ENCODE data around the gene COL4A3. TPM values are rescaled to one million over a fixed set of nuclear protein-coding genes. Genes with fewer than 3 reads are reported as not detected.

The COL4A3 gene
- polyA plus RNA-seq, 2 of the 4 experiments (the other 2 are of a cell fraction): 1.8 to 6.8 TPM

DNA sequence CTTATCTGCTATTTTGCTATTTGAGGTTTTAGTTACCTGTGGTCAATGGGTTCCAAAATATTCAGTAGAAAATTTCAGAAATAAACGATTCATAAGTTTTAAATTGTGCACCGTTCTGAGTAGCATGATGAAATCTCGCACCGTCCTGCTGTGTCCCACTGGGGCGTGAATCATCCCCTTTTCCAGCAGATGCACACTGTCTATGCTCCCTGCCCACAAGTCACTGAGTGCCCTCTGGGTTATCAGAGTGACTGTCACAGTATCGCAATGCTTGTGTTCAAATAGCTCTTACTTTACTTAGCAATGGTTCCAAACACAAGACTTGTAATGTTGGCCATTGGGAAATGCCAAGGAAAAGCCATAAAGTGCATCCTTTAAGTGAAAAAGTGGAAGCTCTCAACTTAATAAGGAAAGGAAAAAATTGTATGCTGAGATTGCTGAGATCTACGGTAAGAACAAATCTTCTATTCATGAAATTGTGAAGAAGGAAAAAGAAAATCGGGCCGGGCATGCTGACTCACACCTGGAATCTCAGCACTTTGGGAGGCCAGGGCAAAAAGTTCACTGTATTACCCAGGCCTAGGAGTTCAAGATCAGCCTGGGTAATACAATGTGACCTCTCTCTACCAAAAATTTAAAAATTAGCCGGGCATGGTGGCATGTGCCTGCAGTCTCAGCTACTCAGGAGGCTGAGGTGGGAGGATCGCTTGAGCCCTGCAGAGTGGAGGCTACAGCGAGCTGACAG lies 13.3 kb downstream of the COL4A3 start:
- Histone ChIP-seq H3K4me1 (peaks cover 27% of the 10 kb centered on the region), H3K4me2 (no peak overlapping the region), H3K27ac (no peak overlapping the region), H3K4me3 (no peak overlapping the region), H3K9me3 (no peaks in the 10 kb centered on the region)
- ATAC-seq (no peak), FAIRE-seq (no peak), DNase-seq (ENCODE audit: low read depth in 1 of 2, low spot score in 1 of 2) (no peak)
- TF ChIP-seq FOSB (CRISPR knock-in tag; IDR thresholded peaks at IDR 0.05) (no peak), POLR2AphosphoS2 (conservative IDR thresholded peaks at IDR 0.05; ENCODE audit: low read length) (no peak), NPAS2 (CRISPR knock-in tag; IDR thresholded peaks at IDR 0.05; ENCODE audit: borderline replicate concordance) (no peak), PHF8 (IDR thresholded peaks at IDR 0.05; ENCODE audit: borderline replicate concordance, low read depth) (no peak), KDM5A (IDR thresholded peaks at IDR 0.05) (no peak), EHMT2 (IDR thresholded peaks at IDR 0.05; ENCODE audit: low read depth) (no peak), RNF2 (IDR thresholded peaks at IDR 0.05; ENCODE audit: borderline replicate concordance, low read depth) (no peak), BHLHE40 (IDR thresholded peaks at IDR 0.05; ENCODE audit: low read depth, low read length) (no peak), FOXS1 (CRISPR knock-in tag; IDR thresholded peaks at IDR 0.05) (no peak), RCOR1 (IDR thresholded peaks at IDR 0.05; ENCODE audit: low read depth, low read length) (no peak), POLR2A (IDR thresholded peaks at IDR 0.05; ENCODE audit: low read length) (no peak), ESRRA (IDR thresholded peaks at IDR 0.05; ENCODE audit: borderline replicate concordance, low read length) (no peak), CEBPB (IDR thresholded peaks at IDR 0.05) (no peak), HEYL (CRISPR knock-in tag; IDR thresholded peaks at IDR 0.05) (no peak)
- TF ChIP-seq, protein P1, sequence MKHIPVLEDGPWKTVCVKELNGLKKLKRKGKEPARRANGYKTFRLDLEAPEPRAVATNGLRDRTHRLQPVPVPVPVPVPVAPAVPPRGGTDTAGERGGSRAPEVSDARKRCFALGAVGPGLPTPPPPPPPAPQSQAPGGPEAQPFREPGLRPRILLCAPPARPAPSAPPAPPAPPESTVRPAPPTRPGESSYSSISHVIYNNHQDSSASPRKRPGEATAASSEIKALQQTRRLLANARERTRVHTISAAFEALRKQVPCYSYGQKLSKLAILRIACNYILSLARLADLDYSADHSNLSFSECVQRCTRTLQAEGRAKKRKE (CRISPR knock-in tag; IDR thresholded peaks at IDR 0.05; ENCODE audit: low read depth): no peak
- TF ChIP-seq, protein P2, sequence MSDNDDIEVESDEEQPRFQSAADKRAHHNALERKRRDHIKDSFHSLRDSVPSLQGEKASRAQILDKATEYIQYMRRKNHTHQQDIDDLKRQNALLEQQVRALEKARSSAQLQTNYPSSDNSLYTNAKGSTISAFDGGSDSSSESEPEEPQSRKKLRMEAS (IDR thresholded peaks at IDR 0.05): no peak
- TF ChIP-seq, protein P3, sequence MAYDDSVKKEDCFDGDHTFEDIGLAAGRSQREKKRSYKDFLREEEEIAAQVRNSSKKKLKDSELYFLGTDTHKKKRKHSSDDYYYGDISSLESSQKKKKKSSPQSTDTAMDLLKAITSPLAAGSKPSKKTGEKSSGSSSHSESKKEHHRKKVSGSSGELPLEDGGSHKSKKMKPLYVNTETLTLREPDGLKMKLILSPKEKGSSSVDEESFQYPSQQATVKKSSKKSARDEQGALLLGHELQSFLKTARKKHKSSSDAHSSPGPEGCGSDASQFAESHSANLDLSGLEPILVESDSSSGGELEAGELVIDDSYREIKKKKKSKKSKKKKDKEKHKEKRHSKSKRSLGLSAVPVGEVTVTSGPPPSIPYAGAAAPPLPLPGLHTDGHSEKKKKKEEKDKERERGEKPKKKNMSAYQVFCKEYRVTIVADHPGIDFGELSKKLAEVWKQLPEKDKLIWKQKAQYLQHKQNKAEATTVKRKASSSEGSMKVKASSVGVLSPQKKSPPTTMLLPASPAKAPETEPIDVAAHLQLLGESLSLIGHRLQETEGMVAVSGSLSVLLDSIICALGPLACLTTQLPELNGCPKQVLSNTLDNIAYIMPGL (CRISPR knock-in tag; IDR thresholded peaks at IDR 0.05; ENCODE audit: borderline replicate concordance): no peak
- TF ChIP-seq, protein P4, sequence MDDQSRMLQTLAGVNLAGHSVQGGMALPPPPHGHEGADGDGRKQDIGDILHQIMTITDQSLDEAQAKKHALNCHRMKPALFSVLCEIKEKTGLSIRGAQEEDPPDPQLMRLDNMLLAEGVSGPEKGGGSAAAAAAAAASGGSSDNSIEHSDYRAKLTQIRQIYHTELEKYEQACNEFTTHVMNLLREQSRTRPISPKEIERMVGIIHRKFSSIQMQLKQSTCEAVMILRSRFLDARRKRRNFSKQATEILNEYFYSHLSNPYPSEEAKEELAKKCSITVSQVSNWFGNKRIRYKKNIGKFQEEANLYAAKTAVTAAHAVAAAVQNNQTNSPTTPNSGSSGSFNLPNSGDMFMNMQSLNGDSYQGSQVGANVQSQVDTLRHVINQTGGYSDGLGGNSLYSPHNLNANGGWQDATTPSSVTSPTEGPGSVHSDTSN (IDR thresholded peaks at IDR 0.05): no peak
- POLR2A ChIA-PET: no interaction called here
- CTCF ChIA-PET: interaction anchor here (0.6 to 2.2 kb wide), 5 partner anchors 9 to 71 kb away, joined by 3 to 8 read pairs (median 3); no protein-coding TSS in a partner anchor
- WGBS (ENCODE audit: missing lambda C conversion rate): 86% methylated on average over 12 of the region's 12 CpGs

DNA sequence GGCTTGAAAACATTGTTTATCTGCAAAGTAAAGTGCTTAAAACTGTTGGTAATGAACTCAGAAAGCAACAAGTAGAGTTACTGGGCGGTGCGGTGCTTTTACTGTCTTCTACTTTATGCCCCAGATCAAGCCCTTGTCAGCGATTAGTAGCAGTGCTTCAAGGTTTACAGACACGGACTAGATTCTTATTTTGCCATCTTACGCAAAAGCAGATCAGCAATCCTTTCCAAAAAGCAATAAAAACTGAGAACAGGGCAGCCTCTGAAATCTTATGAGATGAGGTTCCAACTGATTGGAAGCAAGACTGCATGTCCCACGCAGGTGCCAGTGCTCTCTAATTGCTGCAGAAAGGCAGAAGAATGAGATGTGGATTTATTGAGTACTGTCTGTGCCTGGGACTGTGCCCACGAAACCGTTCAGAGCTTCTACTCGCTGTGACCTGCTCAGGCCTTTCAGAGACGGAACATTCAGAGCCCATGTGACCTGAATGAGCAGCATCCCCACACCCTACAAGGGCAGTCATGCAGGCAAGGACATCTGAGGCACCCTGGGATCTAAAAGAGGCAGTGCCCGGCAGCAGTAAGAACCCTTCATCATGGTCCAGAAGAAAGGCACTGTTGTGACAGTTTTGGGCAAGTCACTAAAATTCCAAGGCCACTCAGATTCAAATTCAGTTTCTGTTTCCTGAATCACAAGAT lies 15.7 kb downstream of the COL4A3 start:
- peak overlapping the region; percentile 8 to 68; a peak in 5 of 6 replicates for H3K27ac ChIP-seq
- peak overlapping the region; percentile 44 for H3K4me2 ChIP-seq
- peaks cover 4% of the 10 kb centered on the region; the same call in 1 of the 3 replicates for H3K9me3 ChIP-seq
- CTCF ChIA-PET: interaction anchor here (2.2 kb wide), 1 partner anchor 59 kb away, joined by 8 read pairs; no protein-coding TSS in a partner anchor
- peak in 1 of 2 experiments; percentile 15 for DNase-seq (ENCODE audit: low read depth in 1 of 2, low spot score in 1 of 2)
- peaks cover 41% of the 10 kb centered on the region for H3K4me1 ChIP-seq
- peak; percentile 73 to 75 for ATAC-seq
- WGBS (ENCODE audit: missing lambda C conversion rate): 74% methylated on average over 11 of the region's 11 CpGs
- no peak overlapping the region for H3K4me3 ChIP-seq
- FAIRE-seq: no peak
- POLR2A ChIA-PET: no interaction called here
- TF ChIP-seq EHMT2 (IDR thresholded peaks at IDR 0.05; ENCODE audit: low read depth): no peak
- TF ChIP-seq, protein P5, sequence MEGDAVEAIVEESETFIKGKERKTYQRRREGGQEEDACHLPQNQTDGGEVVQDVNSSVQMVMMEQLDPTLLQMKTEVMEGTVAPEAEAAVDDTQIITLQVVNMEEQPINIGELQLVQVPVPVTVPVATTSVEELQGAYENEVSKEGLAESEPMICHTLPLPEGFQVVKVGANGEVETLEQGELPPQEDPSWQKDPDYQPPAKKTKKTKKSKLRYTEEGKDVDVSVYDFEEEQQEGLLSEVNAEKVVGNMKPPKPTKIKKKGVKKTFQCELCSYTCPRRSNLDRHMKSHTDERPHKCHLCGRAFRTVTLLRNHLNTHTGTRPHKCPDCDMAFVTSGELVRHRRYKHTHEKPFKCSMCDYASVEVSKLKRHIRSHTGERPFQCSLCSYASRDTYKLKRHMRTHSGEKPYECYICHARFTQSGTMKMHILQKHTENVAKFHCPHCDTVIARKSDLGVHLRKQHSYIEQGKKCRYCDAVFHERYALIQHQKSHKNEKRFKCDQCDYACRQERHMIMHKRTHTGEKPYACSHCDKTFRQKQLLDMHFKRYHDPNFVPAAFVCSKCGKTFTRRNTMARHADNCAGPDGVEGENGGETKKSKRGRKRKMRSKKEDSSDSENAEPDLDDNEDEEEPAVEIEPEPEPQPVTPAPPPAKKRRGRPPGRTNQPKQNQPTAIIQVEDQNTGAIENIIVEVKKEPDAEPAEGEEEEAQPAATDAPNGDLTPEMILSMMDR (IDR thresholded peaks at IDR 0.05): no peak
- TF ChIP-seq HOXB5 (CRISPR knock-in tag; IDR thresholded peaks at IDR 0.05): no peak
- TF ChIP-seq CHD2 (IDR thresholded peaks at IDR 0.05; ENCODE audit: low read length, partially characterized antibody): no peak
- no peak for TF ChIP-seq RNF2 (IDR thresholded peaks at IDR 0.05; ENCODE audit: borderline replicate concordance, low read depth)
- no peak for TF ChIP-seq HOXB13 (CRISPR knock-in tag; IDR thresholded peaks at IDR 0.05; ENCODE audit: low read depth)
- TF ChIP-seq EHF (CRISPR knock-in tag; IDR thresholded peaks at IDR 0.05): no peak
- TF ChIP-seq, protein P6, sequence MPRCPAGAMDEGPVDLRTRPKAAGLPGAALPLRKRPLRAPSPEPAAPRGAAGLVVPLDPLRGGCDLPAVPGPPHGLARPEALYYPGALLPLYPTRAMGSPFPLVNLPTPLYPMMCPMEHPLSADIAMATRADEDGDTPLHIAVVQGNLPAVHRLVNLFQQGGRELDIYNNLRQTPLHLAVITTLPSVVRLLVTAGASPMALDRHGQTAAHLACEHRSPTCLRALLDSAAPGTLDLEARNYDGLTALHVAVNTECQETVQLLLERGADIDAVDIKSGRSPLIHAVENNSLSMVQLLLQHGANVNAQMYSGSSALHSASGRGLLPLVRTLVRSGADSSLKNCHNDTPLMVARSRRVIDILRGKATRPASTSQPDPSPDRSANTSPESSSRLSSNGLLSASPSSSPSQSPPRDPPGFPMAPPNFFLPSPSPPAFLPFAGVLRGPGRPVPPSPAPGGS (IDR thresholded peaks at IDR 0.05): no peak
- TF ChIP-seq PHF8 (IDR thresholded peaks at IDR 0.05; ENCODE audit: borderline replicate concordance, low read depth): no peak
- no peak for TF ChIP-seq NFE2L2 (conservative IDR thresholded peaks at IDR 0.05; ENCODE audit: low read length)
- TF ChIP-seq KDM1A (IDR thresholded peaks at IDR 0.05; ENCODE audit: low read depth): no peak
- no peak for TF ChIP-seq RAD21 (conservative IDR thresholded peaks at IDR 0.05 in 1 of 2, IDR thresholded peaks at IDR 0.05 in 1 of 2)
- TF ChIP-seq HOXA7 (CRISPR knock-in tag; IDR thresholded peaks at IDR 0.05): no peak
- TF ChIP-seq TFCP2L1 (CRISPR knock-in tag; IDR thresholded peaks at IDR 0.05): no peak
- TF ChIP-seq HEYL (CRISPR knock-in tag; IDR thresholded peaks at IDR 0.05): no peak
